Upper lobe of left lung (tissue), 4 donors: ENCODE data around the gene QRFP.

Experiments used
- POLR2A ChIP-seq, 4 donors: fragments of 450-650 bp; IDR thresholded peaks; one replicate each; pipeline ENCODE4 v1.5.1; 2016 to 2017; ENCODE audit warnings: antibody characterized with exemption in 4 of 4, mild to moderate bottlenecking in 2 of 4
- POLR2AphosphoS5 ChIP-seq, 2 donors: sonication (generic); formaldehyde crosslinking; IDR thresholded peaks; one replicate each; pipeline ENCODE4 v1.5.1; 2017; ENCODE audit warnings: antibody characterized with exemption in 2 of 2
- TF ChIP-seq, protein P1 (sequence below), 6 experiments: fragments of 450-650 bp in 4 of 6; fragments of 200-600 bp in 2 of 6; sonication (generic) in 2 of 6; IDR thresholded peaks; one replicate each; pipeline ENCODE4 v1.5.1; 2016 to 2019; ENCODE audit warnings: antibody characterized with exemption in 6 of 6

DNA sequence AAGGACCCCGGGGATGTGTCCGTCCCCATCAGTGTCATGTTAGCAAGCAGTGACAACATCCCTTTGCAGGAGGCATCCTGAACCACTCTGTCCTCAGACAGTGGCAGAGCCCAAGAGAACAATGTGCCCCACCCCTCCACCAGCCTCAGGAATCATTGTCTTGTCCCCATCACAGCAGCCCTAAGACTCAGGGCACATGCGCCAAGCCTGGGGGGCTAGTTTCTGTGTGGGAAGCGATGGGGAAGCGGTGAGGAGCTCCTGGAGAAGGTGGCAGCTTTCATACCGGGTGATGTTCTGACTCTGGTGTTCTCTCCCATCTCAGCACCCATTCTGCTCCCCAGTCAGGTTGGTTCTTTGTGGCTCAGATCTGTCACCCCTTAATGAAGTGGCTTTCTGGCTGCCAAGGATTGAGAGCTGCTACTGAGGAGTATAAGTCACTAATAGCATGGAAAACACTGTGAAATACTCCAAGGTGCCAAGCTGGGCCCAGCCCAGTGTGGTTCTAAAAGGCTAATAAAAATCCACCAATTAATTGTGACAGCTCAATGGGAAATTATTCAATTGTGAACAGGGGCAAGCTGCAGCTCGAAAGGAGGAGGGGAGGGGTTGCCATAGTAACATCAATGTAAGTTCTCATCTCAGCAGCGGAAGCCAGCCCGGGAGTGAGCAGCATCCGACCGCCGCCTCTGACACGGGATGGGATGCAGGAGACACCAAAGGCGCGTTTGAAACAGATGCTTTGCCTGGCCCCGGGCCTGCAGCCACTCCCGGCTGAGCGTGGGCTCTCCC is 4.7 kb downstream of the QRFP start:
- TF ChIP-seq, protein P1, sequence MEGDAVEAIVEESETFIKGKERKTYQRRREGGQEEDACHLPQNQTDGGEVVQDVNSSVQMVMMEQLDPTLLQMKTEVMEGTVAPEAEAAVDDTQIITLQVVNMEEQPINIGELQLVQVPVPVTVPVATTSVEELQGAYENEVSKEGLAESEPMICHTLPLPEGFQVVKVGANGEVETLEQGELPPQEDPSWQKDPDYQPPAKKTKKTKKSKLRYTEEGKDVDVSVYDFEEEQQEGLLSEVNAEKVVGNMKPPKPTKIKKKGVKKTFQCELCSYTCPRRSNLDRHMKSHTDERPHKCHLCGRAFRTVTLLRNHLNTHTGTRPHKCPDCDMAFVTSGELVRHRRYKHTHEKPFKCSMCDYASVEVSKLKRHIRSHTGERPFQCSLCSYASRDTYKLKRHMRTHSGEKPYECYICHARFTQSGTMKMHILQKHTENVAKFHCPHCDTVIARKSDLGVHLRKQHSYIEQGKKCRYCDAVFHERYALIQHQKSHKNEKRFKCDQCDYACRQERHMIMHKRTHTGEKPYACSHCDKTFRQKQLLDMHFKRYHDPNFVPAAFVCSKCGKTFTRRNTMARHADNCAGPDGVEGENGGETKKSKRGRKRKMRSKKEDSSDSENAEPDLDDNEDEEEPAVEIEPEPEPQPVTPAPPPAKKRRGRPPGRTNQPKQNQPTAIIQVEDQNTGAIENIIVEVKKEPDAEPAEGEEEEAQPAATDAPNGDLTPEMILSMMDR (IDR thresholded peaks at IDR 0.05): no peak
- TF ChIP-seq POLR2A (IDR thresholded peaks at IDR 0.05) (no peak), POLR2AphosphoS5 (IDR thresholded peaks at IDR 0.05) (no peak)
